ENCODE measurements around the gene FBRS.

GRCh38 chr16:30619638-30620037 lies 38.6 kb upstream of the FBRS start:
- TF ChIP-seq CTCF (conservative IDR thresholded peaks at IDR 0.05; ENCODE audit: low read length) (no peak), EZH2phosphoT487 (IDR thresholded peaks at IDR 0.05; ENCODE audit: borderline replicate concordance, low read depth, low read length) (no peak)
